Liver (tissue), 3 donors: ENCODE data around the gene DDX24.

ENCODE experiments used
- CTCF ChIP-seq: fragments of 150-350 bp; IDR thresholded peaks from 2 replicates; pipeline ENCODE4 v1.5.1; 2017; ENCODE audit warnings: improper control_type of control experiment, low read depth, low read length; ENCODE audit not compliant: missing input control
- EGR1 ChIP-seq, 2 donors: IDR thresholded peaks; 2 replicates each; pipeline ENCODE4 v1.6.1; 2016 to 2018; ENCODE audit warnings: antibody characterized with exemption in 2 of 2, low read depth in 2 of 2
- FOXA1 ChIP-seq: IDR thresholded peaks from 2 replicates; pipeline ENCODE4 v1.6.1; 2016; ENCODE audit warnings: antibody characterized with exemption
- HNF4G ChIP-seq: IDR thresholded peaks from 2 replicates; pipeline ENCODE4 v1.6.1; 2016; ENCODE audit warnings: antibody characterized with exemption
- JUND ChIP-seq, 2 donors: IDR thresholded peaks; 2 replicates each; pipeline ENCODE4 v1.6.1; 2016; ENCODE audit warnings: antibody characterized with exemption in 2 of 2
- RAD21 ChIP-seq, 2 donors: IDR thresholded peaks; 2 replicates each; pipeline ENCODE4 v1.6.1; 2016; ENCODE audit warnings: antibody characterized with exemption in 2 of 2, mild to moderate bottlenecking in 2 of 2
- REST ChIP-seq: IDR thresholded peaks from 2 replicates; pipeline ENCODE4 v1.6.1; 2016; ENCODE audit warnings: antibody characterized with exemption, mild to moderate bottlenecking
- TAF1 ChIP-seq: conservative IDR thresholded peaks from 2 replicates; pipeline ENCODE4 v1.6.1; 2016; ENCODE audit warnings: antibody characterized with exemption, mild to moderate bottlenecking
- ZBTB33 ChIP-seq: IDR thresholded peaks from 2 replicates; pipeline ENCODE4 v1.6.1; 2016; ENCODE audit warnings: antibody characterized with exemption
- donor health status: healthy.
- donor health status: healthy.

- TF ChIP-seq CTCF (no peak), EGR1 (IDR thresholded peaks at IDR 0.05; ENCODE audit: low read depth in 2 of 2) (no peak), TAF1 (no peak), RAD21 (IDR thresholded peaks at IDR 0.05) (no peak), ZBTB33 (no peak), HNF4G (no peak), REST (no peak), JUND (IDR thresholded peaks at IDR 0.05) (no peak), FOXA1 (no peak)
Measured at GRCh38 chr14:94030571-94030970, 50.4 kb downstream of the DDX24 start.
